SK-N-SH (cell line): ENCODE results near the gene ASIC1. TPM values are rescaled to one million over a fixed set of nuclear protein-coding genes. Genes with fewer than 3 reads are reported as not detected.

Experiments
- CTCF ChIA-PET: fragments of 300-600, 350-600 bp; formaldehyde crosslinking; extraction: SDS; loops from one replicate; lab custom pipeline; 2021; lab: Yijun Ruan, JAX
- POLR2A ChIA-PET: fragments of 350-600 bp; sonication (Branson Sonifier 250); formaldehyde crosslinking; extraction: SDS; loops from one replicate; lab custom pipeline; 2020; ENCODE audit warnings: antibody characterized with exemption, inconsistent platforms; lab: Yijun Ruan, JAX
- DNase-seq: peaks from one replicate; pipeline ENCODE4 v3.0.0; 2012
- H2AFZ ChIP-seq: fragments of 200-600 bp; sonication (generic); 2 replicates; pipeline ENCODE4 v1.8.1; 2016; ENCODE audit warnings: antibody characterized with exemption, mild to moderate bottlenecking, low read depth
- H3F3A ChIP-seq: fragments of 200-600 bp; sonication (generic); replicated peaks from 2 replicates; pipeline ENCODE3; 2016; ENCODE audit warnings: antibody characterized with exemption, mild to moderate bottlenecking; ENCODE audit not compliant: insufficient read depth
- H3K27ac ChIP-seq, 2 experiments: fragments of 200-500 bp in 1 of 2; fragments of 200-600 bp in 1 of 2; sonication (Bioruptor generic) in 1 of 2; sonication (generic), shearing (Covaris generic) in 1 of 2; 2 replicates each; pipeline versions ENCODE4 v1.5.1 to v1.6.1; 2014 to 2016; ENCODE audit warnings: low read depth in 2 of 2, inconsistent platforms in 1 of 2, low read length in 1 of 2, mild to moderate bottlenecking in 1 of 2, mixed read lengths in 1 of 2
- H3K27me3 ChIP-seq: fragments of 200-600 bp; sonication (generic), shearing (Covaris generic); 2 replicates; pipeline ENCODE4 v1.6.1; 2016; ENCODE audit warnings: mixed run types; ENCODE audit not compliant: insufficient read depth
- H3K36me3 ChIP-seq, 2 experiments: fragments of 200-500 bp in 1 of 2; fragments of 200-600 bp in 1 of 2; sonication (Bioruptor generic) in 1 of 2; sonication (generic) in 1 of 2; replicated peaks in 1 of 2; 2 replicates each; pipeline versions ENCODE3 to v1.5.1; 2014 to 2016; ENCODE audit warnings: low read length in 1 of 2, mild to moderate bottlenecking in 1 of 2; ENCODE audit not compliant: insufficient read depth in 2 of 2, control insufficient read depth in 1 of 2
- H3K4me1 ChIP-seq, 2 experiments: fragments of 200-500 bp in 1 of 2; fragments of 200-600 bp in 1 of 2; sonication (Bioruptor generic) in 1 of 2; sonication (generic), shearing (Covaris generic) in 1 of 2; 2 replicates each; pipeline versions ENCODE4 v1.5.1 to v1.6.1; 2014 to 2016; ENCODE audit warnings: low read depth in 1 of 2, low read length in 1 of 2, mixed run types in 1 of 2; ENCODE audit not compliant: insufficient read depth in 2 of 2, control insufficient read depth in 1 of 2
- H3K4me2 ChIP-seq: fragments of 200-600 bp; sonication (generic), shearing (Covaris generic); 2 replicates; pipeline ENCODE4 v1.6.1; 2017; ENCODE audit warnings: mixed run types
- H3K4me3 ChIP-seq, 2 experiments: fragments of 200-500 bp in 1 of 2; fragments of 200-600 bp in 1 of 2; sonication (Bioruptor generic) in 1 of 2; sonication (generic), shearing (Covaris generic) in 1 of 2; 2 replicates each; pipeline versions ENCODE4 v1.5.1 to v1.8.1; 2014 to 2016; ENCODE audit warnings: low read depth in 2 of 2, inconsistent platforms in 1 of 2, low read length in 1 of 2, mild to moderate bottlenecking in 1 of 2, mixed read lengths in 1 of 2, moderate library complexity in 1 of 2
- H3K79me2 ChIP-seq: fragments of 200-600 bp; sonication (generic); 2 replicates; pipeline ENCODE4 v1.8.1; 2017; ENCODE audit warnings: mild to moderate bottlenecking; ENCODE audit not compliant: insufficient read depth
- H3K9ac ChIP-seq: fragments of 200-600 bp; sonication (generic); 2 replicates; pipeline ENCODE4 v1.6.1; 2017; ENCODE audit warnings: mixed run types
- H3K9me2 ChIP-seq: fragments of 200-600 bp; sonication (generic); 2 replicates; pipeline ENCODE4 v1.6.1; 2017; ENCODE audit warnings: mixed run types
- H3K9me3 ChIP-seq: fragments of 200-600 bp; sonication (generic); 2 replicates; pipeline ENCODE4 v1.6.1; 2017; ENCODE audit warnings: mixed run types, mild to moderate bottlenecking, moderate library complexity
- H4K20me1 ChIP-seq: fragments of 200-600 bp; sonication (generic); 2 replicates; pipeline ENCODE4 v1.6.1; 2017; ENCODE audit warnings: mild to moderate bottlenecking, mixed run types; ENCODE audit not compliant: insufficient read depth
- CTCF ChIP-seq: fragments of 200-600 bp; sonication (generic); IDR thresholded peaks from 2 replicates; pipeline ENCODE4 v1.6.1; 2017; ENCODE audit warnings: antibody characterized with exemption, mild to moderate bottlenecking, moderate library complexity
- FOSL2 ChIP-seq: IDR thresholded peaks from 2 replicates; pipeline ENCODE4 v1.4.0; 2012; ENCODE audit warnings: low read depth, mild to moderate bottlenecking, moderate library complexity, borderline replicate concordance
- GATA2 ChIP-seq: sonication (generic); formaldehyde crosslinking; IDR thresholded peaks from 2 replicates; pipeline ENCODE4 v1.5.0; 2020; ENCODE audit warnings: mild to moderate bottlenecking, missing genetic modification reagents
- IRF3 ChIP-seq: fragments of 150-350 bp; IDR thresholded peaks from 2 replicates; pipeline ENCODE4 v1.6.1; 2016; ENCODE audit warnings: mild to moderate bottlenecking, low read depth, low read length
- MEF2A ChIP-seq: IDR thresholded peaks from 2 replicates; pipeline ENCODE4 v1.4.0; 2012; ENCODE audit warnings: low read depth, borderline replicate concordance
- NFIC ChIP-seq: IDR thresholded peaks from 2 replicates; pipeline ENCODE4 v1.4.0; 2012; ENCODE audit warnings: borderline replicate concordance
- NRF1 ChIP-seq: IDR thresholded peaks from 2 replicates; pipeline ENCODE4 v1.6.1; 2012; ENCODE audit warnings: low read depth, mild to moderate bottlenecking, low read length
- POLR2AphosphoS5 ChIP-seq: IDR thresholded peaks from 2 replicates; pipeline ENCODE4 v1.6.1; 2012; ENCODE audit warnings: low read depth, low read length
- SMC3 ChIP-seq: IDR thresholded peaks from 2 replicates; pipeline ENCODE4 v1.6.1; 2012; ENCODE audit warnings: low read depth, low read length, improper control_type of control experiment
- TCF12 ChIP-seq: IDR thresholded peaks from 2 replicates; pipeline ENCODE4 v1.4.0; 2012
- WGBS: methylation state at CpG from one replicate; pipeline ENCODE4 v1.1.6; 2017; ENCODE audit warnings: low lambda C conversion rate; 5-methylcytosine and 5-hydroxymethylcytosine counted together
- polyA plus RNA-seq, 3 experiments: library from polyadenylated mRNA; depleted of rRNA; stranded (reverse); fragments of >200 nt; gene quantifications; 2 replicates each; pipeline ENCODE4 v1.2.3, GENCODE V29; 2012
- TF ChIP-seq, protein P1 (sequence below): IDR thresholded peaks from 2 replicates; pipeline ENCODE4 v1.4.0; 2012; ENCODE audit warnings: low read depth, borderline replicate concordance

Gene ASIC1
- polyA plus RNA-seq, 1 of the 3 experiments (the other 2 are of a cell fraction): 28.4 TPM

DNA sequence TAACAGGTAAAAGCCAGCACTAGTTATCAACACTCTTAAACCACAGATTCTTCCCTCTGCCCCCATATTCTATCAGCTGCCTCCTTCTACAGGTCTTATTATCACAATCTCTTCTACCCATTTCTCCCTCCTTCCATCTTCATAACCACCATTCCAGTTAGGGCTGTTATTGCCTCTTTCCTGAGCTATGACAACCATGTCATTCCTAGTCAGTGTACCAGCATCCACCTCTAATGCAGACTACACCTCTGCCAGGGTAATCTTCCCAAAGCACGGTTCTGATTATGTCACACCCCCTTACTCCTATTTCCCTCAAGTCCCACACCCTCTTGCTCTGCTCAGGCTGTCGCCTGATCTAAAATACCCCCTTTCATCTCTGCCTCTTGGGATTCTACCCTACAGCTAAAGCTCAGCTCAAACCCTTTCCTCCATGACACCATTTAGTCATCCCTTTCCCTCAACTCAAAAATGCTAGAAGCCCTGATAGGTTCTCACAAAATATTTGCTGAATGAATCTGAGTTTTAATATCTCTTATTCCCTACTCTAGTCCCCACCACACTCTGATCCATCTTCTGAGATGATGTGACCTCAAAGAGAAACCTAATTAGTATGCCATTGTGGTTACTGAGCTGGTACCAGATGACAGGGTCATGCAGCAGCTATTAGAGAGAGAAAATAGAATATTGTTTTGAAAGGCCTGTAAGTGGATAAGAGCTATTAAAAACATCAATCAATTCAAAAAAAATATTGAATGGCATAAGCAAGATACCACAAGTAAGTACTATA, 43.8 kb upstream of the ASIC1 start (continued):
- TF ChIP-seq CTCF: no peak

DNA sequence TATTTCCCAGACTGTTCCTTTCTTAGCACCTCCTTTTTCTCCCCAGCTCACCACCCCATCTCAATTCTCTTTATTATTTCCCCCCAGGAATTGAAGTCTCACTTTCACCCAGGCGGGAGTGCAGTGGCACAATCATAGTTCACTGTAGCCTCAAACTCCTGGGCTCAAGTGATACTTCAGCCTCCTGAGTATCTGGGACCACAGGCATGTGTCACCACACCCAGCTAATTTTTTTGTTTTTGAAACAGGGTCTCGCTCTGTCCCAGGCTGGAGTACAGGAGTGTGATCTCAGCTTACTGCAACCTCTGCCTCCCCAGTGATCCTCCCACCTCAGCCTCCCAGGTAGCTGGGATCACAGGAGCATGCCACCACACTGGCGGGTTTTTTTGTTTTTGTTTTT, 43.1 kb upstream of the ASIC1 start:
- Histone ChIP-seq H3K27ac (peak overlapping the region in 1 of 2 experiments; percentile 10; a peak in 1 of 4 replicates), H3K36me3 (peaks cover 0 to 4% of the 10 kb centered on the region in 2 experiments), H3K9ac (no peak overlapping the region), H3K4me2 (no peak overlapping the region), H2AFZ (no peak overlapping the region), H3K9me3 (no peaks in the 10 kb centered on the region), H3K4me1 (peaks cover 3 to 5% of the 10 kb centered on the region in 2 experiments; a peak in 3 of 4 replicates), H3K27me3 (no peaks in the 10 kb centered on the region), H3K79me2 (peaks cover 99% of the 10 kb centered on the region), H4K20me1 (peaks cover 3% of the 10 kb centered on the region; the same call in 1 of the 2 replicates), H3K4me3 (no peak overlapping the region), H3F3A (peaks cover 4% of the 10 kb centered on the region), H3K9me2 (no peaks in the 10 kb centered on the region)
- 96% methylated on average over 3 of the region's 3 CpGs for WGBS
- POLR2A ChIA-PET: no interaction called here
- TF ChIP-seq TCF12 (no peak), NRF1 (no peak), IRF3 (no peak), MEF2A (no peak), POLR2AphosphoS5 (no peak), SMC3 (no peak), FOSL2 (no peak), NFIC (no peak), GATA2 (CRISPR knock-in tag) (no peak)
- TF ChIP-seq, protein P1, sequence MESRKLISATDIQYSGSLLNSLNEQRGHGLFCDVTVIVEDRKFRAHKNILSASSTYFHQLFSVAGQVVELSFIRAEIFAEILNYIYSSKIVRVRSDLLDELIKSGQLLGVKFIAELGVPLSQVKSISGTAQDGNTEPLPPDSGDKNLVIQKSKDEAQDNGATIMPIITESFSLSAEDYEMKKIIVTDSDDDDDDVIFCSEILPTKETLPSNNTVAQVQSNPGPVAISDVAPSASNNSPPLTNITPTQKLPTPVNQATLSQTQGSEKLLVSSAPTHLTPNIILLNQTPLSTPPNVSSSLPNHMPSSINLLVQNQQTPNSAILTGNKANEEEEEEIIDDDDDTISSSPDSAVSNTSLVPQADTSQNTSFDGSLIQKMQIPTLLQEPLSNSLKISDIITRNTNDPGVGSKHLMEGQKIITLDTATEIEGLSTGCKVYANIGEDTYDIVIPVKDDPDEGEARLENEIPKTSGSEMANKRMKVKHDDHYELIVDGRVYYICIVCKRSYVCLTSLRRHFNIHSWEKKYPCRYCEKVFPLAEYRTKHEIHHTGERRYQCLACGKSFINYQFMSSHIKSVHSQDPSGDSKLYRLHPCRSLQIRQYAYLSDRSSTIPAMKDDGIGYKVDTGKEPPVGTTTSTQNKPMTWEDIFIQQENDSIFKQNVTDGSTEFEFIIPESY: no peak
- no peak for DNase-seq
- CTCF ChIA-PET: interaction anchor here (0.7 to 2.4 kb wide), 8 partner anchors 11 to 57 kb away, joined by 3 to 9 read pairs (median 4); no protein-coding TSS in a partner anchor
